ENCODE measurements around the gene LCN6.
A peak's percentile ranks its signal among the peaks of the same experiment; 100 is the strongest.
"Not testable (repeated sequence)": the region's sequence is repeated elsewhere in the genome, so short reads cannot be mapped to it uniquely, and the experiment has no call there.

The LCN6 gene, protein sequence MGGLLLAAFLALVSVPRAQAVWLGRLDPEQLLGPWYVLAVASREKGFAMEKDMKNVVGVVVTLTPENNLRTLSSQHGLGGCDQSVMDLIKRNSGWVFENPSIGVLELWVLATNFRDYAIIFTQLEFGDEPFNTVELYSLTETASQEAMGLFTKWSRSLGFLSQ

DNA sequence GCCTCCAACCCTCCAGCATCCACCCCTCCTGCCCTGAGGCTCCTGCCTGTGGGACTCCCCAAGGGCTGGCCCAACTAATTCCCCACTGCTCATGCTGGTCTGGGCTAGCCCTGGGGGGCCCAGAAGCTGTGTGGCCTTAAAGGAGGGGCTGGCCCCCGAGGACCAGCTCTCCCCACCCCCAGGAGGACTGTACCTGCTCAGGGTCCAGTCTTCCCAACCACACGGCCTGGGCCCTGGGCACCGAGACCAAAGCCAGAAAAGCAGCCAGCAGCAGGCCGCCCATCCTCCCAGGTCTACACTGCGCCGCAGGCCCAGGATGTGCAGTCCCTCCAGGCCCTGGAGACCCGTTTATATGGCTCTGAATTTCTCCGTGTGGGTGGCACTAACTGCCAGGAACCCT, at the start of gene LCN6:
Gene LCN6 (minus strand): TSS at position 325 of the 400 bp plus-strand sequence. CDS start 42 bp downstream, at position 283.
- no peak for DNase-seq

- not testable (repeated sequence) for DNase-seq
Measured at GRCh38 chr9:136796775-136797347, 48.5 kb upstream of the LCN6 start.

DNA sequence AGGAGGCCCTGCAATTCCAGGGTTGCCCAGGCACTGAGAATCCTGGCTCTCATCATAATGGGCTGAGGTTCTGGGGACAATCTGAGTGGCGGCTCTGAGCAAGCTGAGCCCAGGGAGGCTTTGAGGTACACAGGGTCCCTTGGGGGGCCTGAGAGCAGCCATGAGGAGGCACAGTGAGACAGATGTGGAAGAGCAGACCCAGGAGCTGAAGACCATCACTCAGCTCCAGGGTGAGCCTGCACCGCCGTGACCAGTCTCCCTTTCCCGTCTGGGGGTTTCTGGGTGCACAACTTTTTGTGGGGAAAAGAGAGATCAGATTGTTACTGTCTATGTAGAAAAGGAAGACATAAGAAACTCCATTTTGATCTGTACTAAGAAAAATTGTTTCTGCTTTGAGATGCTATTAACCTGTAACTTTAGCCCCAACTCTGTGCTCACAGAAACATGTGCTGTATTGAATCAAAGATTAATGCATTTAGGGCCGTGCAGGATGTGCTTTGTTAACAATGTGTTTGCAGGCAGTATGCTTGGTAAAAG, 48.0 kb upstream of the LCN6 start, which contains the start of gene CCDC183:
Gene CCDC183 (plus strand): TSS at position 101 of the 537 bp plus-strand sequence. CDS start 60 bp downstream, at position 161.
- DNase-seq = no peak

GRCh38 chr9:136795000-136795348, 46.6 kb upstream of the LCN6 start:
- DNase-seq = peak; percentile 20

- DNase-seq = no peak
Measured at GRCh38 chr9:136794281-136794999, 46.1 kb upstream of the LCN6 start.

DNA sequence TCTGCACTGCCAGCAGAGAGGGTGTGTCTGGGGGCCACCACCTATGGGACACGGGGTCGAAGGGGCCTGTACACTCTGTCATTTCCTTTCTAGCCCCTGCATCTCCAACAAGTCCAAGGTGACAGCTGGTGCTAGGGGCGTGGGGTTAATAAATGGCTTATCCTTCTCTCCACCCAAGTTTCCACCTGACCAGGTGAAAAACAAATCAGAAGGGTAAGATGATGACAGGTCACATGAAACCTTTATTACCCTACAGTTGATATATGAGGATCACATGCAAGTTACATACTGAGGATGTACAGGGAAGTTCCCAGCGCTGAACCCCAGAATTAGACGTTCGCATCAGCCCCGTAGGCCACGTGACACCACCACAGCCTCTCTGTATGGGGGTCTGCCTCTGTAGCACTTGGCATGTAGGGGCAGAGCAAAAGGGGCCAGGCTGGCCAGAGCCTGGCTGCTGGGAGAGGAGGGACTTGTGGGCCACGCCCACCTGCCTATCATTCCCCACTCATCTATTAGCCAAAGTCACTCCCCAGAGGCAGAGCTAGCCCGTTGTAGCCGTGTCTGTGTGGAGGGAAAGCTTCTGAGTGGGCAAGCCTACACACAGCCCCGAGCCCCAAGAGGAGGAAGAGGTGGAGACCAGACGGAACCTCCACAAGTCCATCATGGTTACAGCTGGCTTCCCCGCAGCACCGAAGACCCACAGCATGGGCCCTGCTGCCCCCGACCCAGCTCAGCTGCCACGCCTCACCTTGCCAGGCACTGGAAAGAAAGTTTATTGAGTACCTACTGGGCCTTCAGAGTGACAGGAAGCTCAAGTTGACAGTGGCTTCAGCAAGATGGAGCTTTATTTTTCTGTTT, 45.0 kb upstream of the LCN6 start:
- DNase-seq = no peak

DNA sequence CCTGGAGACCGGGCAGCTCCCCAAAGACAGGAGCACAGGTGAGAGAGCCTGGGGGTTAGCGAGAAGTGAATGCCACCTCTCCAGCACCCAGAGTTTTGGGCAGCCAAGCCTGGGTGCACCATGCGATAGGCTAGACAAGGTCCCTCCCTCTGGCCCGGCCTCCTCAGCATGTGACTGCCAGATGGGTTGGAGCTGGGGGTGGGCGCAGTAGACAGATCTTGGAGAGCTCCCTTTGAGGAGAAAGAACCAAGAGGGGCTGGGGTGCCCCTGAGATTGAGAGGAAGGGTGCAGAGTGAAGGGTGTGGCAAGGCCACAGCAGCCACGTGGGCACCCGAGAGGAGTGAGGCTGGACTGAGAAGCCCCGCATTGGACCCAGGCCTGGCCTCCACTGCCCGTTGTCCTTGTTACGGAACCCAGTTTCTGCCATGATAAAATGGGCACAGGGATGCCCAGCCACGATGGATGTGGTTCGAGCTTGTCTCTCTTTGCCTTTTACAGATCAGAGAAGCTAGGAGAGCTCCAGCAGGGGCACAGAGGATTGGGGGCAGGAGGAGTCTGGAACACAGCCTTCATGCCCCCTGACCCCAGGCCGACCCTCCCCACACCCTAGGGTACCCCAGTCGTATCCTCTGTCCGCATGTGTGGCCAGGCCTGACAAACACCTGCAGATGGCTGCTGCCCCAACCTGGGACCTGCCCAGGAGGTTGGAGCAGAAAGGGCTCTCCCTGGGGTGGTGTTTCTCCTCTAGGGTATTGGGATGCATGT, 44.2 kb upstream of the LCN6 start:
- no peak for DNase-seq

- peak; percentile 46 for DNase-seq
Measured at GRCh38 chr9:136791516-136792276, 43.4 kb upstream of the LCN6 start.

- DNase-seq = peak; percentile 100
Measured at GRCh38 chr9:136790640-136791515, 42.6 kb upstream of the LCN6 start, which contains the start of gene TMEM141. Gene TMEM141, plus strand, starts transcription at chr9:136791344. Its CDS starts 27 bp downstream, at chr9:136791371.

GRCh38 chr9:136789523-136789937, 41.2 kb upstream of the LCN6 start:
- DNase-seq = no peak

GRCh38 chr9:136788644-136789522, 40.6 kb upstream of the LCN6 start:
- not testable (repeated sequence) for DNase-seq

DNA sequence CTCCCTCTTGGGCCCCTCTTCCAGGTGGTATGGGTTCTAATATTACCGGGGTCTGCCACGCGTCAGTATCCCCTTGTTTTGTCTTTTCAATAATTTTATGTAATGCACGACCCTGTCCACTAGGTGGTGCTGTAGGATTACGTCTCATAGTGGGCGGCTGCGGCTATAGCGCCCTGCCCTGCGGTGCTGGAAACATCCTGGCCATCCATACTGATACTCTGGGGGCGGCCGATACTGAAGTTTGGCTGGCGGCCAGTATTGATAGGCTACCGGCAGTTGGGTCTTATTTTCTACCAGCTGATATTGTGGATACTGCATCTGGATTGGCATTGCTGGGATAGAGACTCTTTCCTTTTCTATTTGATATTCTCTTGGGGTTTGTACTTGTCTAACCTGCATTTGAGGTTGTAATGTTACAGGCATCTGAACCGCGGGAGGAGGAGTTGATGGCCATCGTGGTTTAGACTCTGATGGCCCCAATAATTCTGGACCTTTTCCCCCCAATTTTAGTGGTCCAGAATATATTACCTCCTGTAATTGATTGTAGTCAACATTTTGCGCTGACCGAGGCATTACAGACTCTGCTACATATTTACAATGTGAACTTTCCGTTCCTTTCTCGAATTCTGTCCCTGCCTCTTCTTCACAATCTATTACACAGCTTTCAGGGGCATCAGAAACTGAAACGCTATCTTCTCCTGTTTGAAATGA, 39.5 kb upstream of the LCN6 start:
- peak; percentile 80 for DNase-seq

GRCh38 chr9:136786983-136787382, 38.7 kb upstream of the LCN6 start:
- not testable (repeated sequence) for DNase-seq

GRCh38 chr9:136786451-136786850, 38.1 kb upstream of the LCN6 start:
- no peak for DNase-seq

GRCh38 chr9:136785565-136786355, 37.4 kb upstream of the LCN6 start:
- not testable (repeated sequence) for DNase-seq

DNA sequence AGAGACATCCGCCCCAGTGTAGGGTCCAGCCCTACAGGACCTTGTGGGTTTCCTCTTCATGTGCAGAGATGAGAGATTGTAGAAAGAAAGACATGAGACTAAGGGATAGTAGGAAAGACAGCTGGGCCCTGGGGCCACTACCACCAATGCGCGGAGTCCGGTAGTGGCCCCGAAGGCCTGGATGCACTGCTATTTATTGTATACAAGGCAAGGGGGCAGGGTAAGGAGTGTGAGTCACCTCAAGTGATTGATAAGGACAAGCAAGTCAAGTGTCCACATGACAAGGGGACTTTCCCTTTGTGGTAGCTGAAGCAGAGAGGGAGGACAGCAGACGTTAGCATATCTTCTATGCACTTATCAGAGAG, 36.7 kb upstream of the LCN6 start:
- DNase-seq = no peak

DNA sequence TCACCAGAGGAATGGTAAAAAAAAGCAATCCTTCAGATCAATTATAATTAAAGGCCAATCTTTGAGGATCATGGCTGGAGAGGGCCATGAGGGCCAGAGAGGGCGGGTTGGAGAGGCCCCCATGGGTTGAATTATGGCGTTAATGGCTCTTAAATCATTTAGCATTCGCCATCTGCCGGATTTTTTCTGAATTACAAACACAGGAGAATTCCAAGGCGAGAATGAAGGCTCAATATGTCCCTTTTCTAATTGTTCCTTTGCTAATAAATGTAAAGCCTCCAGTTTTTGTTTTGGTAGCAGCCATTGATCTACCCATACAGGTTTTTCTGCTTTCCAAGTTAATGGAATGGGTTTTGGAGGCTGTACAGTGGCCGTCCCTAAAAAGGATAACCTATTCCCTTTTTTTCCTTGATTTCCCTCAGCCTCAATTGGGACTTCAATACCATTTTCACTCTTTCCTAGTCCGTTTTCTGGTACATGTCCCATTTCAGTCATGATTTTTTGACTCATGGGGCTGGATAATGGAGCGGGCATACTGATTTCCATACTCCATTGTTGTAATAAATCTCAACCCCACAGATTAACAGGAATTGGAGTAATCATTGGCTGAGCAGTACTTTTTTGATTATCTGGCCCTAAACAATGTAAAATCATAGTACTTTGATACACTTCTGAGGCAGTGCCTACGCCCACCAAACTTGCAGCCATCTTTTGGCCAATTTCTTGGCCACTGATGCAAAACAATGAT, 36.1 kb upstream of the LCN6 start:
- DNase-seq = peak; percentile 53

Data from suppressor macrophage treated with lipopolysaccharide for 4 hours (primary cell).